CD4-positive, alpha-beta T cell (primary cell): ENCODE results near the gene FAM227B. TPM values are rescaled to one million over a fixed set of nuclear protein-coding genes. Genes with fewer than 3 reads are reported as not detected.

Source experiments
- ATAC-seq: fragments of 200-7000 bp; cut with Tn5 transposase; one replicate; pipeline ENCODE4 v1.10.0; 2022; ENCODE audit warnings: mild to moderate bottlenecking; ENCODE audit not compliant: poor library complexity
- CTCF ChIA-PET: fragments of 350-600 bp; sonication (Branson Sonifier 250); formaldehyde crosslinking; loops from one replicate; lab custom pipeline; 2021; ENCODE audit warnings: antibody characterized with exemption, inconsistent platforms; lab: Charles Lee
- POLR2A ChIA-PET: fragments of 350-600 bp; sonication (Branson Sonifier 250); formaldehyde crosslinking; loops from one replicate; lab custom pipeline; 2021; ENCODE audit warnings: antibody characterized with exemption, inconsistent platforms; lab: Charles Lee
- DNase-seq, 14 experiments: peaks; one replicate each; pipeline ENCODE4 v3.0.0-alpha.2; 2013 to 2020; ENCODE audit warnings: mixed read lengths in 2 of 14
- H3K27ac ChIP-seq, 2 donors: one replicate each; pipeline versions ENCODE4 v1.5.1 to v1.7.0; 2013; ENCODE audit warnings: low read length in 2 of 2, low read depth in 1 of 2, mild to moderate bottlenecking in 1 of 2
- H3K27me3 ChIP-seq, 2 experiments: 1 replicate in 1 of 2; 2 replicates in 1 of 2; pipeline versions ENCODE4 v1.6.1 to v1.7.0; 2013; ENCODE audit warnings: low read length in 2 of 2, control low read depth in 1 of 2, mild to moderate bottlenecking in 1 of 2, moderate library complexity in 1 of 2; ENCODE audit not compliant: insufficient read depth in 2 of 2, control insufficient read depth in 1 of 2
- H3K36me3 ChIP-seq: one replicate; pipeline ENCODE4 v1.6.1; 2013; ENCODE audit warnings: low read length, control low read depth; ENCODE audit not compliant: insufficient read depth
- H3K4me1 ChIP-seq: one replicate; pipeline ENCODE4 v1.6.1; 2013; ENCODE audit warnings: low read length, control low read depth; ENCODE audit not compliant: insufficient read depth
- H3K4me3 ChIP-seq: one replicate; pipeline ENCODE4 v1.5.1; 2013; ENCODE audit warnings: mild to moderate bottlenecking, low read length, moderate library complexity
- H3K9me3 ChIP-seq, 2 experiments: 1 replicate in 1 of 2; 2 replicates in 1 of 2; pipeline versions ENCODE4 v1.6.1 to v1.7.0; 2013; ENCODE audit warnings: low read length in 2 of 2, mild to moderate bottlenecking in 2 of 2, control low read depth in 1 of 2, moderate library complexity in 1 of 2; ENCODE audit not compliant: control insufficient read depth in 1 of 2, insufficient read depth in 1 of 2
- H3K27ac Mint-ChIP-seq: one replicate; pipeline ENCODE4 v1.8.0; 2020; ENCODE audit warnings: mixed read lengths
- H3K27me3 Mint-ChIP-seq: one replicate; pipeline ENCODE4 v1.8.0; 2021; ENCODE audit warnings: mixed read lengths
- H3K36me3 Mint-ChIP-seq: one replicate; pipeline ENCODE4 v1.8.0; 2021; ENCODE audit warnings: low read depth, mixed read lengths
- H3K4me1 Mint-ChIP-seq: one replicate; pipeline ENCODE4 v1.8.0; 2021; ENCODE audit warnings: low read depth, mixed read lengths
- H3K4me3 Mint-ChIP-seq: one replicate; pipeline ENCODE4 v1.8.0; 2020; ENCODE audit warnings: mild to moderate bottlenecking, mixed read lengths
- H3K9me3 Mint-ChIP-seq: one replicate; pipeline ENCODE4 v1.8.0; 2020; ENCODE audit warnings: mixed read lengths
- CTCF ChIP-seq: fragments of 200-600 bp; IDR thresholded peaks from one replicate; pipeline ENCODE4 v1.8.0; 2022; ENCODE audit warnings: antibody characterized with exemption, mild to moderate bottlenecking
- intact Hi-C, 2 experiments: fragments of 100-400 bp; cut with DNase I in 1 of 2; cut with micrococcal nuclease in 1 of 2; formaldehyde crosslinking; loops; one replicate each; pipeline versions ENCODE4 v1.15.1 to v1.9.0; 2023 to 2025; cut with DNase I, micrococcal nuclease
- total RNA-seq, 174 experiments: library from RNA in 2 of 174; stranded (reverse) in 2 of 174; gene quantifications; one replicate each; pipeline ENCODE4 v1.2.3 and lab custom pipeline; 2021 to 2026

Gene FAM227B
- total RNA-seq, 2 experiments from 2014 or later, result 3.0 to 4.4 TPM

DNA sequence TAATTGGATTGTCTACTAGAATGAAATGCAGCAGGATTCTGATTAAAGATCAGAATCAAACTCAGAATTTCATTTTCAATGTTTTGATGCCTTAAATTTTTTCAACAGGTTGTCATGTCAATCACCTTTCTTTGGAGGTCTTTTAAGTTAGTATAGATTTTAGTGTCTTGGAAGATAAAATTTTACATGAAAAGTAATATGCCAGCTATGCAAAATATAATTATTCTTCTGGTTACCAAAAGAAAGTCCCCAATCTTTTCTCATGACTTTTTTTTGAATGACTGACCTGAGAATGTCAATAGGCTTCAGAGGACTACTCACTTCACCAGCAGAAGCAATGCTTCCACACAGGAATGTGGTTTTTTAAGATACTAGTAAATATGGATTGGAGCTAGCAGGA lies 193.2 kb downstream of the FAM227B start:
- no peaks in the 10 kb centered on the region for H3K4me1 ChIP-seq
- Mint-ChIP-seq H3K4me3 (no peak overlapping the region), H3K27ac (no peak overlapping the region), H3K27me3 (peaks cover 4% of the 10 kb centered on the region), H3K36me3 (no peaks in the 10 kb centered on the region), H3K4me1 (no peaks in the 10 kb centered on the region), H3K9me3 (no peaks in the 10 kb centered on the region)
- H3K36me3 ChIP-seq, result no peaks in the 10 kb centered on the region
- TF ChIP-seq CTCF, result no peak
- ChIA-PET CTCF (no interaction called here), POLR2A (interaction anchor here (0.9 kb wide), 1 partner anchor 237 kb away, joined by 3 read pairs; no protein-coding TSS in a partner anchor)
- no peaks in the 10 kb centered on the region for H3K9me3 ChIP-seq
- H3K27ac ChIP-seq, result no peak overlapping the region
- no peak for DNase-seq
- no peak for ATAC-seq
- no peak overlapping the region for H3K4me3 ChIP-seq
- intact Hi-C loops, result loop anchor here in 1 of 2 experiments (10.0 kb wide), 3 partner anchors 283 to 717 kb away; no protein-coding TSS in a partner anchor
- no peaks in the 10 kb centered on the region for H3K27me3 ChIP-seq

DNA sequence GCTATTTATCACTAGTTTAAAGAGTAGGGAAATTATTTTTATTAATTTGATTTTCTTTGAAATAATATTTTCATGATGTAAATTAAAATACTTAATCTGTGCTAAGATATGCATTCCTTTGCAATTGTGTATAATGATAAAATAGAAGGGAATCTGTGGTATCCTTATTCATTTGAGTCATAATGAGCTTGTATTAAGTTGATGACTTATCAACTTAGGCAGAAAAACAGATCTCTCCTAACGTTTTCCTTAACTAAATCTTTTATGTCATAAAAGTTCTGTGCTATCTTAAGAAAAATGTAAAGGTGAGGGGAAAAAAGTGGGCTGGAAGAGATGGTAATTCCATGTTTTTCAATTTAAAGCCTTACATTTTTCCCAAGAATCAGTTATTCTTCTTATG lies 195.7 kb downstream of the FAM227B start:
- POLR2A ChIA-PET, result interaction anchor here (0.6 kb wide), 1 partner anchor 16 kb away, joined by 3 read pairs; no protein-coding TSS in a partner anchor
- H3K27ac Mint-ChIP-seq, result no peak overlapping the region

DNA sequence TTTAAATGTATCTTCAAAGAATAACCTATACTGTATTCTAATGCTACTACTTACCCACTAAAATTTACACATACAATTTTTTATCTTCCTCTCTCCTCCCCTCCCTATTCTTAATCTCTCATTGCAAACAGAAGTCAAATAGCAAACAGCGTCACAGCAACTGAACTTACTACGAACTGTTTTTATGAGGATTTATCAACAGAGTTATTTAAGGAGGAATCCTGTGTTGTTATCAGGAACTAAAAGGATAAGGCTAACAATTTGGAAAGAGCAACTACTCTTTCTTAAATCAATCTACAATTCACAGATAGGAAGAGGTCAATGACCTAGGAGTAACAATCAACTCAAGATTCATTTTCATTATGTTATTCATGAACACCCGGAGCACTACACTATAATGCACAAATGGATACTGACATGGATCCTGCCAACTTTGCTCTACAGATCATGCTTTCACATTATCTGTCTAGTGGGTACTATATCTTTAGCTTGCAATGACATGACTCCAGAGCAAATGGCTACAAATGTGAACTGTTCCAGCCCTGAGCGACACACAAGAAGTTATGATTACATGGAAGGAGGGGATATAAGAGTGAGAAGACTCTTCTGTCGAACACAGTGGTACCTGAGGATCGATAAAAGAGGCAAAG lies 196.6 kb downstream of the FAM227B start:
- POLR2A ChIA-PET, result no interaction called here
- TF ChIP-seq CTCF, result no peak
- no peaks in the 10 kb centered on the region for H3K9me3 ChIP-seq

More for the DNA sequence above, 195.7 kb downstream of the FAM227B start:
- intact Hi-C loops, result loop anchor here in 1 of 2 experiments (5.0 to 10.0 kb wide), 4 partner anchors 280 to 1068 kb away; no protein-coding TSS in a partner anchor
- DNase-seq (no peak), ATAC-seq (no peak)
- Histone ChIP-seq H3K9me3 (no peaks in the 10 kb centered on the region), H3K4me3 (no peak overlapping the region), H3K4me1 (no peaks in the 10 kb centered on the region), H3K27me3 (no peaks in the 10 kb centered on the region), H3K36me3 (no peaks in the 10 kb centered on the region), H3K27ac (no peak overlapping the region)
- CTCF ChIA-PET, result no interaction called here
- Mint-ChIP-seq H3K9me3 (no peaks in the 10 kb centered on the region), H3K4me3 (no peak overlapping the region), H3K36me3 (peaks cover 5% of the 10 kb centered on the region), H3K4me1 (peaks cover 5% of the 10 kb centered on the region), H3K27me3 (peaks cover 9% of the 10 kb centered on the region)
- TF ChIP-seq CTCF, result no peak

More for the DNA sequence above, 196.6 kb downstream of the FAM227B start:
- Mint-ChIP-seq H3K36me3 (peaks cover 5% of the 10 kb centered on the region), H3K27ac (no peak overlapping the region), H3K4me3 (no peak overlapping the region), H3K9me3 (no peaks in the 10 kb centered on the region), H3K4me1 (peaks cover 5% of the 10 kb centered on the region), H3K27me3 (peaks cover 9% of the 10 kb centered on the region)
- Histone ChIP-seq H3K36me3 (no peaks in the 10 kb centered on the region), H3K4me3 (no peak overlapping the region), H3K4me1 (no peaks in the 10 kb centered on the region), H3K27ac (no peak overlapping the region), H3K27me3 (no peaks in the 10 kb centered on the region)
- ATAC-seq, result no peak
- intact Hi-C loops, result loop anchor here in 1 of 2 experiments (2.0 to 10.0 kb wide), 5 partner anchors 279 to 1067 kb away; no protein-coding TSS in a partner anchor
- DNase-seq, result no peak
- CTCF ChIA-PET, result no interaction called here
